Neural crest cell (in vitro differentiated cells): ENCODE data around the gene TMCC2. TPM values are rescaled to one million over a fixed set of nuclear protein-coding genes. Genes with fewer than 3 reads are reported as not detected.

Experiments used
- DNase-seq: peaks from one replicate; pipeline ENCODE4 v3.0.0; 2021; ENCODE audit warnings: low read depth, mixed read lengths, low spot score
- H3K27ac Mint-ChIP-seq: one replicate; pipeline ENCODE4 v1.8.0; 2021; ENCODE audit warnings: mild to moderate bottlenecking, mixed read lengths; ENCODE audit not compliant: unreplicated experiment
- H3K27me3 Mint-ChIP-seq: 2 replicates; pipeline ENCODE4 v1.8.0; 2021; ENCODE audit warnings: low read depth, mild to moderate bottlenecking, mixed read lengths
- H3K36me3 Mint-ChIP-seq: 2 replicates; pipeline ENCODE4 v1.8.0; 2021; ENCODE audit warnings: low read depth, mild to moderate bottlenecking, mixed read lengths
- H3K4me1 Mint-ChIP-seq: 2 replicates; pipeline ENCODE4 v1.8.0; 2021; ENCODE audit warnings: mixed read lengths
- H3K4me3 Mint-ChIP-seq: one replicate; pipeline ENCODE4 v1.8.0; 2021; ENCODE audit warnings: mild to moderate bottlenecking, mixed read lengths
- H3K9me3 Mint-ChIP-seq: 2 replicates; pipeline ENCODE4 v1.8.0; 2021; ENCODE audit warnings: mixed read lengths
- total RNA-seq: library from RNA; stranded (reverse); gene quantifications from 2 replicates; pipeline ENCODE4 v1.2.1, GENCODE V29; 2021
- TF ChIP-seq, protein P1 (sequence below): fragments of 200-600 bp; sonication (generic); conservative IDR thresholded peaks from 2 replicates; pipeline ENCODE4 v1.5.0; 2021; ENCODE audit warnings: antibody characterized with exemption, mild to moderate bottlenecking

TMCC2 gene
- total RNA-seq, 1 donor from 2014 or later, result 16.1 TPM

DNA sequence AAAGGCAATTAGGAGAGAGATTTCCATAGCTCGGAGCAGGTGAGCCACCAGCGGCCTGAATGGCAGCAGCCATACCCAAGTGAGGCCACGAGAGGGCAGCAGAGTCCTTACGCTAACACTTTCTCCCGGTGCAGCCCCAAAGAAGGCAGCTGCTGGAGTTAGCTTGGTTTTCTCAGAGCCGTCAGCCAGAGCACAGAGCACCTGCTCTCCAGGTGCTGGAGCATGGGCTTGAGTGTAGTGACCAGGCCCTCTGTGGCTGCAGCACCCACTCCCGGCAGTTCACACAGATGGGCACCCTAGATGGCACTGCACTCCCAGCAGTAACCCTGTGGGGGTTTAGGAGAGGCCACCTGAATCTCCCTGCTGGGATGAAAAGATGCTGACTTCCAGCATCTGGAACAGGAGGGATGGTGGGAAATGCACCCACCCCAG lies 45.8 kb downstream of the TMCC2 start:
- TF ChIP-seq, protein P1, sequence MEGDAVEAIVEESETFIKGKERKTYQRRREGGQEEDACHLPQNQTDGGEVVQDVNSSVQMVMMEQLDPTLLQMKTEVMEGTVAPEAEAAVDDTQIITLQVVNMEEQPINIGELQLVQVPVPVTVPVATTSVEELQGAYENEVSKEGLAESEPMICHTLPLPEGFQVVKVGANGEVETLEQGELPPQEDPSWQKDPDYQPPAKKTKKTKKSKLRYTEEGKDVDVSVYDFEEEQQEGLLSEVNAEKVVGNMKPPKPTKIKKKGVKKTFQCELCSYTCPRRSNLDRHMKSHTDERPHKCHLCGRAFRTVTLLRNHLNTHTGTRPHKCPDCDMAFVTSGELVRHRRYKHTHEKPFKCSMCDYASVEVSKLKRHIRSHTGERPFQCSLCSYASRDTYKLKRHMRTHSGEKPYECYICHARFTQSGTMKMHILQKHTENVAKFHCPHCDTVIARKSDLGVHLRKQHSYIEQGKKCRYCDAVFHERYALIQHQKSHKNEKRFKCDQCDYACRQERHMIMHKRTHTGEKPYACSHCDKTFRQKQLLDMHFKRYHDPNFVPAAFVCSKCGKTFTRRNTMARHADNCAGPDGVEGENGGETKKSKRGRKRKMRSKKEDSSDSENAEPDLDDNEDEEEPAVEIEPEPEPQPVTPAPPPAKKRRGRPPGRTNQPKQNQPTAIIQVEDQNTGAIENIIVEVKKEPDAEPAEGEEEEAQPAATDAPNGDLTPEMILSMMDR, result peak; percentile 99
- H3K4me1 Mint-ChIP-seq, result peaks cover 23% of the 10 kb centered on the region
- H3K36me3 Mint-ChIP-seq, result no peaks in the 10 kb centered on the region
- H3K27me3 Mint-ChIP-seq, result no peaks in the 10 kb centered on the region
- no peaks in the 10 kb centered on the region for H3K9me3 Mint-ChIP-seq
- no peak overlapping the region for H3K4me3 Mint-ChIP-seq
- H3K27ac Mint-ChIP-seq, result peak overlapping the region; percentile 57
- peak; percentile 91 for DNase-seq

- Mint-ChIP-seq H3K27me3 (no peaks in the 10 kb centered on the region), H3K4me1 (peaks cover 23% of the 10 kb centered on the region), H3K36me3 (no peaks in the 10 kb centered on the region), H3K9me3 (no peaks in the 10 kb centered on the region), H3K27ac (no peak overlapping the region), H3K4me3 (no peak overlapping the region)
- DNase-seq, result no peak
- TF ChIP-seq, protein P1, result no peak
These were observed 46.4 kb downstream of the TMCC2 start for GRCh38 chr1:205274041-205274691.

DNA sequence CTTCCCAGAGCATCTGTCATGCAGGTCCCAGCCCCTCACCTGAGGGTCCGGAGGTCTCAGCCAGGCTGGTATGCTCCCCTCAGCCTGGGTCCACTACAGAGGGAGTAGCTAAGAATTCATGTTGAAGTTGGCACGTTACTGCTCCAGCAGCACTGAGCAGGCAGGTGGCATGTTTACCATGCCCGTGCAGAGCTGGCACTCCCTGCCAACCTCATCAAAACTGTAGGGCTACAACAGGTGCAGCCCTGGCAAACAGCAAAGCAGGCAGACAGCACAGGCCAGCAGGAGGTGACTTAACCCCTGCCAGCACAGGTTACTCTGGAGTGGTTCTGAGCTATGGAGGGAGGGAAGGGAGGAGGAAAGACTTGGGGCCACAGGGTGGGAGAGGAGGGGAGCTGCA lies 47.4 kb downstream of the TMCC2 start:
- Mint-ChIP-seq H3K9me3 (no peaks in the 10 kb centered on the region), H3K36me3 (no peaks in the 10 kb centered on the region), H3K4me3 (no peak overlapping the region), H3K27me3 (no peaks in the 10 kb centered on the region), H3K4me1 (peaks cover 23% of the 10 kb centered on the region), H3K27ac (no peak overlapping the region)
- TF ChIP-seq, protein P1, result no peak
- DNase-seq, result no peak

GRCh38 chr1:205275916-205276688 lies 48.4 kb downstream of the TMCC2 start:
- no peaks in the 10 kb centered on the region for H3K9me3 Mint-ChIP-seq
- TF ChIP-seq, protein P1, result no peak
- H3K36me3 Mint-ChIP-seq, result no peaks in the 10 kb centered on the region
- H3K27ac Mint-ChIP-seq, result peak overlapping the region; percentile 12
- H3K4me3 Mint-ChIP-seq, result no peak overlapping the region
- DNase-seq, result no peak
- H3K4me1 Mint-ChIP-seq, result peaks cover 20% of the 10 kb centered on the region
- H3K27me3 Mint-ChIP-seq, result no peaks in the 10 kb centered on the region

DNA sequence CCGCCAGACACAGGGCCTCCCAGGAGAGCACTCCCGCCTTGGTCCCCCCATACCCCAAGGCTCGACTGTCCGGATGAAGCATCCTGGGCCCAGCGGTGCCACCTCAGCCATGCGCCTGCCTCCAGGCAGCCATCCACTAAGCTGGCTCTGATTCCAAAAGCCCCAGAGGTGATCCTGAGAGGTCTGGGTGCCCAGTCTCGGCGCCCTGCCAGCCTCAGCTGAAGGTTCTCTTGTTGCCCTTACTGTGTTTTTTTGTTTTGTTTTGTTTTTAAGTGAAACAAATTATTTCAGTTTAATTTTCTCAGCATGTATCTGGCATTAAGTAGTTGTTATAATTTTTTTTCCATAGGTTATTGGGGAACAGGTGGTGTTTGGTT lies 48.9 kb downstream of the TMCC2 start:
- H3K27me3 Mint-ChIP-seq, result no peaks in the 10 kb centered on the region
- TF ChIP-seq, protein P1, result no peak
- H3K36me3 Mint-ChIP-seq, result no peaks in the 10 kb centered on the region
- DNase-seq, result no peak
- H3K9me3 Mint-ChIP-seq, result no peaks in the 10 kb centered on the region
- H3K4me1 Mint-ChIP-seq, result peaks cover 18% of the 10 kb centered on the region
- H3K4me3 Mint-ChIP-seq, result no peak overlapping the region
- H3K27ac Mint-ChIP-seq, result peak overlapping the region; percentile 12
